ENCODE results near the gene RAB19.

DNA sequence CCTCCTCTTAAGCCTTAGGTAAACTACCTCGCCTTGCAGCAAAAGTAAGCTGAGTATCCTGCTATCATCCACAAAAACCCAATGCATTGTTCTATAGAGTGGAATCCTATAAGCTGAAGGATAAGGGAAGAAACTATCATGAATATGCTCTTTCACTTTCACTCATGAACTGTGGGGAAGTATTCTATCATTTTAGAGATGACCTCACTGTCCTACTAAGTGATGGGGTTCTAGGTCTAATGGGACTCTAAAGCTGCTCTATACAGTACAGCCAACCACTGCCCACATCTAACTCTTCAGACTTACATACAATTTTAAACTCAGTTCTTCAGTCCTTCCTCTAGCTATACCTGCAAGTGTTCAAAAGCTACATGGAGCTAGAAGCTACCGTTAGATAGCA is 59.3 kb downstream of the RAB19 start:
- TF ChIP-seq, protein P1, sequence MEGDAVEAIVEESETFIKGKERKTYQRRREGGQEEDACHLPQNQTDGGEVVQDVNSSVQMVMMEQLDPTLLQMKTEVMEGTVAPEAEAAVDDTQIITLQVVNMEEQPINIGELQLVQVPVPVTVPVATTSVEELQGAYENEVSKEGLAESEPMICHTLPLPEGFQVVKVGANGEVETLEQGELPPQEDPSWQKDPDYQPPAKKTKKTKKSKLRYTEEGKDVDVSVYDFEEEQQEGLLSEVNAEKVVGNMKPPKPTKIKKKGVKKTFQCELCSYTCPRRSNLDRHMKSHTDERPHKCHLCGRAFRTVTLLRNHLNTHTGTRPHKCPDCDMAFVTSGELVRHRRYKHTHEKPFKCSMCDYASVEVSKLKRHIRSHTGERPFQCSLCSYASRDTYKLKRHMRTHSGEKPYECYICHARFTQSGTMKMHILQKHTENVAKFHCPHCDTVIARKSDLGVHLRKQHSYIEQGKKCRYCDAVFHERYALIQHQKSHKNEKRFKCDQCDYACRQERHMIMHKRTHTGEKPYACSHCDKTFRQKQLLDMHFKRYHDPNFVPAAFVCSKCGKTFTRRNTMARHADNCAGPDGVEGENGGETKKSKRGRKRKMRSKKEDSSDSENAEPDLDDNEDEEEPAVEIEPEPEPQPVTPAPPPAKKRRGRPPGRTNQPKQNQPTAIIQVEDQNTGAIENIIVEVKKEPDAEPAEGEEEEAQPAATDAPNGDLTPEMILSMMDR (IDR thresholded peaks at IDR 0.05): no peak
- TF ChIP-seq, protein P2, sequence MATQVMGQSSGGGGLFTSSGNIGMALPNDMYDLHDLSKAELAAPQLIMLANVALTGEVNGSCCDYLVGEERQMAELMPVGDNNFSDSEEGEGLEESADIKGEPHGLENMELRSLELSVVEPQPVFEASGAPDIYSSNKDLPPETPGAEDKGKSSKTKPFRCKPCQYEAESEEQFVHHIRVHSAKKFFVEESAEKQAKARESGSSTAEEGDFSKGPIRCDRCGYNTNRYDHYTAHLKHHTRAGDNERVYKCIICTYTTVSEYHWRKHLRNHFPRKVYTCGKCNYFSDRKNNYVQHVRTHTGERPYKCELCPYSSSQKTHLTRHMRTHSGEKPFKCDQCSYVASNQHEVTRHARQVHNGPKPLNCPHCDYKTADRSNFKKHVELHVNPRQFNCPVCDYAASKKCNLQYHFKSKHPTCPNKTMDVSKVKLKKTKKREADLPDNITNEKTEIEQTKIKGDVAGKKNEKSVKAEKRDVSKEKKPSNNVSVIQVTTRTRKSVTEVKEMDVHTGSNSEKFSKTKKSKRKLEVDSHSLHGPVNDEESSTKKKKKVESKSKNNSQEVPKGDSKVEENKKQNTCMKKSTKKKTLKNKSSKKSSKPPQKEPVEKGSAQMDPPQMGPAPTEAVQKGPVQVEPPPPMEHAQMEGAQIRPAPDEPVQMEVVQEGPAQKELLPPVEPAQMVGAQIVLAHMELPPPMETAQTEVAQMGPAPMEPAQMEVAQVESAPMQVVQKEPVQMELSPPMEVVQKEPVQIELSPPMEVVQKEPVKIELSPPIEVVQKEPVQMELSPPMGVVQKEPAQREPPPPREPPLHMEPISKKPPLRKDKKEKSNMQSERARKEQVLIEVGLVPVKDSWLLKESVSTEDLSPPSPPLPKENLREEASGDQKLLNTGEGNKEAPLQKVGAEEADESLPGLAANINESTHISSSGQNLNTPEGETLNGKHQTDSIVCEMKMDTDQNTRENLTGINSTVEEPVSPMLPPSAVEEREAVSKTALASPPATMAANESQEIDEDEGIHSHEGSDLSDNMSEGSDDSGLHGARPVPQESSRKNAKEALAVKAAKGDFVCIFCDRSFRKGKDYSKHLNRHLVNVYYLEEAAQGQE (IDR thresholded peaks at IDR 0.05; ENCODE audit: insufficient read depth in 1 of 2, low read depth in 2 of 2, low read length in 1 of 2): no peak
- TF ChIP-seq POLR2AphosphoS5 (IDR thresholded peaks at IDR 0.05; ENCODE audit: low read depth, low read length): no peak
